Endometrial microvascular endothelial cells (primary cell): Measurements from ENCODE around the gene CDC26. TPM values are rescaled to one million over a fixed set of nuclear protein-coding genes. Genes with fewer than 3 reads are reported as not detected.
"Not testable (repeated sequence)": the region's sequence is repeated elsewhere in the genome, so short reads cannot be mapped to it uniquely, and the experiment has no call there.

Experiments
- in situ Hi-C: cut with HindIII; loops from 2 replicates; pipeline ENCODE4 v1.10.0; 2017; ENCODE audit warnings: low sequenced_read_pairs, low pct_unique_long_range_greater_than_20kb; ENCODE audit errors: inconsistent ontology term
- total RNA-seq: library from RNA; depleted of rRNA; stranded (reverse); fragments of >200 nt; gene quantifications from one replicate; pipeline ENCODE4 v1.2.3, GENCODE V29; 2015; ENCODE audit errors: inconsistent ontology term

Gene CDC26
- total RNA-seq, 1 donor from 2014 or later = 38.0 TPM

GRCh38 chr9:113247640-113248039 lies 27.7 kb downstream of the CDC26 start:
- in situ Hi-C loops = no loop called here

GRCh38 chr9:113246928-113247327 lies 28.4 kb downstream of the CDC26 start:
- in situ Hi-C loops = no loop called here

GRCh38 chr9:113245894-113246293 lies 29.5 kb downstream of the CDC26 start:
- in situ Hi-C loops = no loop called here

DNA sequence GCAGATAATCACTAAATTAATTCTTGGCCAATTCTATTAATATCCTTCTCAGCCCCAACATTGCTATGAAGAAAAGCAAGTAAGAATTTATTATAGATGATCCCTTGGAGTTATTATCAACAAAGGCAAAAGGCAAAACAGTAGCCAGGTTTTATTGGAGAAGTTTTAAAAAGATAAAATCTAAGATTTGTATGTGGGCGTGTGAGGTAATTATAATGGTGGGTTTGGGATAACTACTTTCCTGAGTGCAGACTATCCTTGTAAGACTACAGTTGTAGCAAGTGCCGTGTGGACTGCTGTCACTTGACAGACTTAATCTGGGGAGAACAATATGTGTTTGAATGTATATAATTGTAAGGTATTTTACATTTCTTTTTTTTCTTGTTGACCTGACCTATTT lies 30.8 kb downstream of the CDC26 start:
- in situ Hi-C loops = no loop called here

GRCh38 chr9:113241161-113241560 lies 34.2 kb downstream of the CDC26 start:
- in situ Hi-C loops = no loop called here

GRCh38 chr9:113238859-113239232 lies 36.5 kb downstream of the CDC26 start:
- in situ Hi-C loops = no loop called here

DNA sequence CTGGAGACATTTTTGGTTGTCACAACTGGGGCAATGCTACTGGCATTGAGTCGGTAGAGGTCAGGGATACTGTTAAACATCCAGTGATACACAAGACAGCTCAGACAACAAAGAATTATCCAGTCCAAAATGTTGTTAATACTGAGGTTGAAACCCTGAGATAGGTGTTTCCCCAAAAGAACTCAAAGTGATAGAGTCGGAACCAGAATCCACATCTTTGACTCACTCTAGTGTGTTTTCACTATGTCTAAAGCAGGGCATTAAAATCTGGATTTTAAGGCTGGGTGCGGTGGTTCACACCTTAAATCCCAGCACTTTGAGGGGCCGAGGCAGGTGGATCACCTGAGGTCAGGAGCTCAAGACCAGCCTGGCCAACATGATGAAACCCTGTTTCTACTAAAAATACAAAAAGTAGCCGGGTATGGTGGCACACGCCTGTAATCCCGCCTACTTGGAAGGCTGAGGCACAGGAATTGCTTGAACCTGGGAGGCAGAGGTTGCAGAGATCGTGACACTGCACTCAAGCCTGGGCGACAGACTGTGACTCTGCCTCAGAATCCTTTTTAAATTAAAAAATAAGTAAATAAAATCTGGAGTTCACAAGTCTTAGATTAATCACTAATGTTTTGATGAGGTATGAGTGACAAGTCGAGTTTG lies 37.0 kb downstream of the CDC26 start:
- in situ Hi-C loops = no loop called here

DNA sequence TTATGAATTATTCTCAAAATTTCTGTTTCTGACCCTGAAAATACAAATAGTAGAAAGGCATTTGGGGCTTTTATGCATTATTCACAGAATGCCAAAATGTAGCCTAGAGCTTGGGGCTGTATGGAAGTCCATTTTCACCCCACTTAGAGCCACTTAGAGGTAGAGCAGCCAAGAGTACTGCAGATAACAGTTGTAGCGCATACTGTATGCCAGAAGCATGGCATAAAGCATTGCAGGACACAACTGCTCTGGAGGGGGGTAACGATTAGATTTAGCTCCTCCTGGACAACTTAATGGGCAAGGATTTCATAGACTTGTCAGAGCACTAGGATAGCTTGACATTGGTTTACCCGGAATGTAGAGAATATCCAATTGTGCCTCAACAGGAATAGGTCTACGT lies 38.3 kb downstream of the CDC26 start:
- in situ Hi-C loops = no loop called here

DNA sequence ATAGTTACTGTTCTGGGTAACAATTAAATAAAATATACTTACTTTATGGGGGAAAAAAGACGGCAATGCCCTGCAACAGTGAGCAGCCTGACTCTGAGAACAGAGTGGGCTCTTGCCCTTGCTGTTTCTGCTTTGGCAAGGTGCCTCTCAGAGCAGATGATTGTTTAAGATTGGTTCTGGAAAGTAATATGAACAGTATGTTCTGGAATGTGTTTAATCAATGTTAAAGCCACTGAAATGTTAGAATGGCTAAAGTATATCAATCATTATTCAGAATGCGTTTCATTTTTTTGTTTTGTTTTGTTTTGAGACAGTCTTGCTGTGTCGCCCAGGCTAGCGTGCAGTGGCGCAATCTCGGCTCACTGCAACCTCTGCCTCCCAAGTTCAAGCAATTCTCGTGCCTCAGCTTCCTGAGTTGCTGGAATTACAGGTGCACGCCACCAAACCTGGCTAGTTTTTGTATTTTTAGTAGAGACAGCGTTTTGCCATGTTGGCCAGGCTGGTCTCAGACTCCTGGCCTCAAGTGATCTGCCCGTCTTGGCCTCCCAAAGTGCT lies 39.6 kb downstream of the CDC26 start:
- in situ Hi-C loops = not testable (repeated sequence)

- in situ Hi-C loops = no loop called here
Measured at GRCh38 chr9:113231701-113232100, 43.7 kb downstream of the CDC26 start.

- in situ Hi-C loops = no loop called here
Measured at GRCh38 chr9:113228130-113228665, 47.2 kb downstream of the CDC26 start.

DNA sequence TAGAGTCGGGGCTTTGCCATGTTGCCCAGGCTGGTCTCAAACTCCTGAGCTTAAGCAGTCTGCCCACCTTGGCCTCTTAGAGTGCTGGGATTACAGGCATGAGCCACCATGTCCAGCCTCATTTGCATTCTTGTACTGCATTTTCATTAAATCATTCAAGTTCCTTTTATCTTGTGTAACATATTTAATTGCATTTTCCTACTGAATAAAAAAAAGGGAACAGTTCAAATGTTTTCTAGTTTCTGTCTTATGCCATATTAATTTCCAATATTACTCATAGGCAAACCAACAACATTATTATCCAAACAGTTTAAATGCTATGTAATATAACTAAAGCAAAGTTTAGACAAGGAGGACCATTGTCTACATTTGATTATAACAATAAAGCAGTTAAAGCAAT lies 47.9 kb downstream of the CDC26 start:
- in situ Hi-C loops = no loop called here

DNA sequence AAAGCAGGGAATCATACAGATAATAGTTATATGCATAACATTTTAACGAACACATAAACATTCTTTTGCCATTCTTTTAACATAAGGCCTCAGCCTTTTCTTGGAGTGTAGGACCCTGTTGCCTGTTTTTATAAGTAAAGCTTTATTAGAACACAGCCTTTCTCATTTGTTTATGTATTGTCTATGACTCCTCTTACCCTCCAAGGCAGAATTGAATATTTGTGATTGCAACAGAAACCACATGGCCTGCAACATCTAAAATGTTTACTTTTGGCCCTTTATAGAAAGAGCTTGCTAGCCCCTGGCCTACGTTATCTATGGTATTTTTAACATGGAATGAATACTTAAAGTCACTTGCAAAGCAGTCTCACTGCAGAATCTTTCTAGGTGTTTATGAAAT lies 51.4 kb downstream of the CDC26 start:
- in situ Hi-C loops = no loop called here

DNA sequence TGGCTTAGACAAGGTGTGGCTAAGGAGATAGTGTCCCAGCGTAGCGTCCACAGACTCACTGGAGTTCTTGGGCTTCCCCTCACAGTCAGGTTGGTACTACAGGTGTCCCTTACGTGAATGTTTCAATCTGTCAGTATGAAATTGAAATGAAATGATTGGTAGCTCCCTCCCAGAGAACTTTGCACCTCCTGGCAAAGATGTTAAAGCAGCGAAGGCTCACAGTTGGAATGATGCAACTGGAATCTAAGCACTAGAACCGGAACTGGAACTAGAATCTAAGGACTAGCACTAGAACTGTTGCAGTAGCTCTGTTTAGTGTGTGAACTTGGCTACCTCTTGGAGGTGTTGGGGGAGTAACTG lies 52.9 kb downstream of the CDC26 start:
- in situ Hi-C loops = no loop called here

DNA sequence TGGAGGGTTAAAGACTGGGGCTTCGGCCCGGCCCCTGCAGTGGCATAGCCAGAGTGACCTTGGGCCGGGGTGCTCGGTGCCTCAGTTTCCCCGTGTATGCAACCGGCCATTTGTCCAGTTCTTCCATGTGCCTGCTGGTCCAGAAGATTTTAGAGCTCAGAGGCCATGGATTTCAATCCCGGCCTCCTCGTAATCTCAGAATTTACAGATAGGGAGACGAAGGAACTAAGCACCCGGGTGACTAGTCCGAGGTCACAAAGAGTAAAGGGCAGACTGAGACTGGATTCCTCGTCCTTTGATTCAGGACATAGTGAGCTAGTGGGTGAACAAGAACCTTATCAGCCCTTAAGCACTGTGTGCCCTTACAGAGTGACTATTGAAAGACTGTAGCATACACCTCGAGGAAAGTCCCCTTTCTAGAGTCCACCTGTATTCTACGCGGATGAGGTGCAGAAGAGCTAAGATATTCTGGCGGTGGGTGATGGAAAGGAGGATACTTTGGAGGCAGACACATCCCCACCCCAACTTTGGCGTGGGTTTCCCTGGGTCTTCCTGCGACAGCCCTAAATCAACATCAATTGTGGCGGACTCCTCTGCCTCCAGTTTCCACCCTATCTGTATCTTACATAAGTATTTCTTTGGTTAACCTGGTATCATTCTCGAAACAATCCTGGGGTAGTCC lies 53.4 kb downstream of the CDC26 start:
- in situ Hi-C loops = no loop called here

GRCh38 chr9:113221003-113221799 lies 54.2 kb downstream of the CDC26 start, which contains the start of the genes FKBP15 and SLC31A1:
Gene FKBP15 (minus strand): TSS chr9:113221277. CDS start chr9:113221243, 34 bp downstream.
Gene SLC31A1 (plus strand): TSS chr9:113221544. CDS start chr9:113256149, 34,605 bp downstream.
- in situ Hi-C loops = no loop called here

DNA sequence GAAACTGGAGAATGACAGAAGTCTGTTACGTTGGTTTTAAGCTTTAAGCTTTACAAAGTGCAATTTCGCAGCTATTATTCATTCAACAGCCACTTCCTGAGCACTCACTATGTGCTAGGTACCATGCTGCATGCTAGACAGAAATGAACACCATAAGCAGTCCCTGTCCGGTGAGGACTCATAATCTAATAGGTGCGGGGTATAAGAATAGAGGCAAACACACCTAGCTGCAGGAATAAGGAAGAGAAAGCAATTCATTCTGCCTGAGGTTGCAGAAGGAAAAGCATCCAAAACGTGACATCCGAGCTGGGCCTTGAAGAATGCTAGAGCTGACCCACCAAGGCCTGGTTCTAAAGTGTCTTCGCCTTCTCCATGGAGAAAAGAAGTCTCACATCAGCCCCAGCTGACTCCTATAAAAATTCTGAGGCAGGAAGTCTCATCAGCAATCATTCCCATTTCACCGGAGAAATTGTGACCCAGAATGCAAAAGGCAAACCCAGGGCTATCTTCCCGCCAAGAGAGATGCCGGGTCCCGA lies 54.8 kb downstream of the CDC26 start:
- in situ Hi-C loops = no loop called here

DNA sequence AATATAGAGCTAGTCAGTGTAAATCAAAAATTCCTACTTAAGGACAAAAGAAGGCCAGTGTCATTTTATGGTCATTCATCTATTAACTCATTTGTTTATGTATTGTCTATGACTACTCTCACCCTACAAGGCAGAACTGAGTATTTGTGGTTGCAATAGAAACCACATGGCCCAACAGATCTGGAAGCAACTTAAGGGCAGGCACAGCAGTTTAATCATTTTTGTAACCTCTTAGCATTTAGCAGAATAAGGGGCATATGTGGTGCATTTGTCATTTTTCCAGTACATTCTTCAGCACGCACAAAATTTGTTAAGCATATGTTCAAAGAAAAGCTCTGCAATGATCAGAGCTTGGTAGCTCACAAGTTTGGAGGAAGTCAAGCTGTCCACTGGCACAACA lies 55.4 kb downstream of the CDC26 start:
- in situ Hi-C loops = no loop called here
